H7 (cell line): ENCODE results near the gene MECR. TPM values are rescaled to one million over a fixed set of nuclear protein-coding genes. Genes with fewer than 3 reads are reported as not detected.

Experiments
- DNase-seq: peaks from one replicate; pipeline ENCODE4 v3.0.0; 2012
- H3K27me3 ChIP-seq: 2 replicates; pipeline ENCODE4 v1.6.0; 2011; ENCODE audit warnings: mild to moderate bottlenecking, low read length; ENCODE audit not compliant: control insufficient read depth, insufficient read depth
- H3K36me3 ChIP-seq: replicated peaks from 2 replicates; pipeline ENCODE4 v1.5.1; 2011; ENCODE audit warnings: low read length; ENCODE audit not compliant: control insufficient read depth, insufficient read depth
- H3K4me3 ChIP-seq: 2 replicates; pipeline ENCODE4 v1.5.1; 2011; ENCODE audit warnings: low read depth, mild to moderate bottlenecking, control low read depth, low read length, moderate library complexity; ENCODE audit not compliant: insufficient read depth
- total RNA-seq: library from RNA; depleted of rRNA; stranded (reverse); fragments of >200 nt; shearing (Covaris generic); gene quantifications from 2 replicates; pipeline ENCODE4 v1.2.3, GENCODE V29; 2014; rRNA removed

The MECR gene, protein sequence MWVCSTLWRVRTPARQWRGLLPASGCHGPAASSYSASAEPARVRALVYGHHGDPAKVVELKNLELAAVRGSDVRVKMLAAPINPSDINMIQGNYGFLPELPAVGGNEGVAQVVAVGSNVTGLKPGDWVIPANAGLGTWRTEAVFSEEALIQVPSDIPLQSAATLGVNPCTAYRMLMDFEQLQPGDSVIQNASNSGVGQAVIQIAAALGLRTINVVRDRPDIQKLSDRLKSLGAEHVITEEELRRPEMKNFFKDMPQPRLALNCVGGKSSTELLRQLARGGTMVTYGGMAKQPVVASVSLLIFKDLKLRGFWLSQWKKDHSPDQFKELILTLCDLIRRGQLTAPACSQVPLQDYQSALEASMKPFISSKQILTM
- 62.1 and 71.1 TPM in 2 replicates for total RNA-seq

- Histone ChIP-seq H3K27me3 (peaks cover 11% of the 10 kb centered on the region; the same call in 1 of the 2 replicates), H3K4me3 (peak within 1 kb of the TSS; percentile 95), H3K36me3 (no peaks in the 10 kb centered on the region)
- DNase-seq = peak; percentile 99
Measured at GRCh38 chr1:29230553-29231378, at the start of gene MECR. MECR (minus strand) TSS chr1:29230934; CDS start chr1:29230906, 28 bp downstream.

GRCh38 chr1:29279951-29280391 is 49.2 kb upstream of the MECR start:
- Histone ChIP-seq H3K27me3 (no peaks in the 10 kb centered on the region), H3K36me3 (peaks cover 2% of the 10 kb centered on the region), H3K4me3 (no peak overlapping the region)
- DNase-seq = no peak

DNA sequence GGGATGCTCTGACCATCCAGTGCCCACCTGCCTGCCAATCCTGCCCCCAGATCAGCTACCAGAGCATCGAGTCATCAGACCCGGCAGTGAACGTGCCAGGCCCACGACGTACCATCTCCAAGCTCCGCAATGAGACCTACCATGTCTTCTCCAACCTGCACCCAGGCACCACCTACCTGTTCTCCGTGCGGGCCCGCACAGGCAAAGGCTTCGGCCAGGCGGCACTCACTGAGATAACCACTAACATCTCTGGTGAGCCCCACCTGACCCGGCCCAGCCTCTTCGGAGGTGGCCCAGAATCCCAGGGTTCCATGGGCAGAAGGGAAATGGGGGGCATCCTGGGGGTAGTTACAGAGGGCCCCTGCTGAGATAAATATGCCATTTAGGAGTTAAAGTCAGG is 48.7 kb upstream of the MECR start:
- Histone ChIP-seq H3K36me3 (peaks cover 2% of the 10 kb centered on the region), H3K27me3 (no peaks in the 10 kb centered on the region), H3K4me3 (no peak overlapping the region)
- DNase-seq = no peak

GRCh38 chr1:29278124-29278523 is 47.4 kb upstream of the MECR start:
- Histone ChIP-seq H3K4me3 (no peak overlapping the region), H3K36me3 (peaks cover 2% of the 10 kb centered on the region), H3K27me3 (no peaks in the 10 kb centered on the region)
- no peak for DNase-seq

DNA sequence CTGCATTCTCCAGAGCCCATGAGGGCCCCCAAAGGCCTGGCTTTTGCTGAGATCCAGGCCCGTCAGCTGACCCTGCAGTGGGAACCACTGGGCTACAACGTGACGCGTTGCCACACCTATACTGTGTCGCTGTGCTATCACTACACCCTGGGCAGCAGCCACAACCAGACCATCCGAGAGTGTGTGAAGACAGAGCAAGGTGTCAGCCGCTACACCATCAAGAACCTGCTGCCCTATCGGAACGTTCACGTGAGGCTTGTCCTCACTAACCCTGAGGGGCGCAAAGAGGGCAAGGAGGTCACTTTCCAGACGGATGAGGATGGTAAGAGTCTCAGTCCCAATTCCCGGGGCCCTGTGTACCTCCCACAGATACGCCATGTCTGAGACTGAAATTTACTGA is 44.7 kb upstream of the MECR start:
- peaks cover 2% of the 10 kb centered on the region for H3K36me3 ChIP-seq
- H3K27me3 ChIP-seq = no peaks in the 10 kb centered on the region
- no peak overlapping the region for H3K4me3 ChIP-seq
- DNase-seq = no peak

- H3K4me3 ChIP-seq = no peak overlapping the region
- no peak for DNase-seq
Measured at GRCh38 chr1:29272147-29272907, 41.6 kb upstream of the MECR start.

DNA sequence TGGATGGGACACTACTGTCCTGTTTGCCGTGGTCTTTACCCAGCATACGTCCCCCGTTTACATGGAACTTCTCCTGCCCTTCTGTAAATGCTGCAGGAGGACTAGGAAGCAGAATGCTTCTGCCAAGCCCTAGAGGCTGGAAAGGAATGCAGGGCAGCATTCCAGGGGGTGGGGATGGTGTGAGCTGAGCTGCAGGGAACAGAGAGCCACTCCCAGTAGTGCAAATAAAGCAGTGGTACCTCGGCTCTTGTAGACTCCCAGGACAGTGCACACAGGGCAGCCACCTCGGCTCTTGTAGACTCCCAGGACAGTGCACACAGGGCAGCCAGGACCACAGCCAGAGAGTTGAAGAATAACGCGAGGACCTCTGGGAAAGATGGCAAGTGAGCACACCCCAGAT is 41.0 kb upstream of the MECR start:
- Histone ChIP-seq H3K27me3 (no peaks in the 10 kb centered on the region), H3K4me3 (no peak overlapping the region), H3K36me3 (peaks cover 2% of the 10 kb centered on the region)
- DNase-seq = peak; percentile 86

More at GRCh38 chr1:29272147-29272907, 41.6 kb upstream of the MECR start:
- H3K27me3 ChIP-seq = no peaks in the 10 kb centered on the region
- peaks cover 2% of the 10 kb centered on the region for H3K36me3 ChIP-seq

DNA sequence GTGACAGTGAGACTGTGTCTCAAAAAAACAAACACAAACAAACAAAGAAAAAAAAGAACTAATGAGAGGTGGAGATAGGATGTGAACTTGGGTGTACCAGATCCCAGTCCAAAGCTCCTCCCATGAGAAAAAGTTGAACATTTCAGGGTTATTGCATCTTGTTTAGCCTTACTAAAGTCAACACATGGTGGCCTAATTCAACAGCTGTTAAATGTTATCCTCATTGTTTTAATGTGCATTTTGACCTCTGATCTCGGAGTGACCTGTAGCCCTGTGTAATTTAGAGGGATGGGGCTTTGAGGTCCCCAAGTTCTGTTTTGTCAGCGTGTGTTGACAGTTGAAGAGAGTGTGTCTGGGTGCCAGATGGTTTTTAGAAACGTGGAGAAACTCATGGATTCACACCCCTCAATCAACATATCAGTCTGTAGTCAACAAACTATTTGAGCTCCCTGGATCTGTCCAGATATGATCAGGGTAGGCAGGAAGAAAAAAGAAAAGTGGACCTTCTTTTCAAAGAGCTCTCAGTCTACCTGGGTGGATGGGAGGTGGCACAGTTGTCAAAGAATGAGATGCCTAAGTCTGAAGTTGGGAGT is 40.3 kb upstream of the MECR start:
- H3K27me3 ChIP-seq = no peaks in the 10 kb centered on the region
- DNase-seq = no peak
- H3K4me3 ChIP-seq = no peak overlapping the region
- peaks cover 2% of the 10 kb centered on the region for H3K36me3 ChIP-seq

DNA sequence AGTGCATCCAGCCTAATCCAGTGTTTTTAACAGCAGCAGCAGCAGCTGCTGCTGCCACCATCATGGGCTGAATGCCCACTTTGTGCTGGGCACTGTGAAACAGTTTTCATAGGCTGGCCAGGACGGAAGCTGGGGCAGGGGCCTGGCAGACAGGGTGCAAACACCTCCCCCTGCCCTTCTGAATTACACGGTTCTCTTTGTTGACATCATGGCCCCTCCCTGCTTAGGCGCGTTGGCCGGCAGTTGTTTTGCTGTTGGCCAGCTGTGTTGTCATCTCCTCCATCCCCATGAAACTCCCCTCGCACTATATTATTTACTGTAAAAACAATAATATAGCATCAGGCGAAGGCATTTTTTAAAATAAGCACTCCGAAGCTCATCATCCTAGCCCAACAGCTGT is 38.6 kb upstream of the MECR start:
- no peaks in the 10 kb centered on the region for H3K27me3 ChIP-seq
- no peak for DNase-seq
- H3K36me3 ChIP-seq = no peaks in the 10 kb centered on the region

GRCh38 chr1:29267321-29268070 is 36.8 kb upstream of the MECR start:
- no peak overlapping the region for H3K4me3 ChIP-seq
- no peak for DNase-seq
- no peaks in the 10 kb centered on the region for H3K27me3 ChIP-seq
- no peaks in the 10 kb centered on the region for H3K36me3 ChIP-seq

More for the DNA sequence above, 38.6 kb upstream of the MECR start:
- H3K4me3 ChIP-seq = no peak overlapping the region

DNA sequence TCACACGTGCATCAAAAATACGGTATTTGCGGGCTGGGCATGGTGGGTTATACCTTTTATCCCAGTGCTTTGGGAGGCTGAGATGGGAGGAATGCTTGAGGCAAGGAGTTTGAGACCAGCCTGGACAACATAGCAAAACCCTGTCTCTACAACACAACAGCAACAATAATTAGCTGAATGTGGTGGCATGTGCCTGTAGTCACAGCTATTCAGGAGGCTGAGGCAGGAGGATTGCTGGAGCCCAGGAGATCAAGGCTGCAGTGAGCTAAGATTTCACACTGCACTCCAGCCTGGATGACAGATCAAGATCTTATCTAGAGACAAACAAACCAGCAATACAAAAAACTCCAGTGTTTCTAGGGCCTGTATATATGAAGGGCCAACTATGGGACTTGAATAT is 36.2 kb upstream of the MECR start:
- DNase-seq = no peak
- Histone ChIP-seq H3K36me3 (no peaks in the 10 kb centered on the region), H3K4me3 (no peak overlapping the region), H3K27me3 (no peaks in the 10 kb centered on the region)

DNA sequence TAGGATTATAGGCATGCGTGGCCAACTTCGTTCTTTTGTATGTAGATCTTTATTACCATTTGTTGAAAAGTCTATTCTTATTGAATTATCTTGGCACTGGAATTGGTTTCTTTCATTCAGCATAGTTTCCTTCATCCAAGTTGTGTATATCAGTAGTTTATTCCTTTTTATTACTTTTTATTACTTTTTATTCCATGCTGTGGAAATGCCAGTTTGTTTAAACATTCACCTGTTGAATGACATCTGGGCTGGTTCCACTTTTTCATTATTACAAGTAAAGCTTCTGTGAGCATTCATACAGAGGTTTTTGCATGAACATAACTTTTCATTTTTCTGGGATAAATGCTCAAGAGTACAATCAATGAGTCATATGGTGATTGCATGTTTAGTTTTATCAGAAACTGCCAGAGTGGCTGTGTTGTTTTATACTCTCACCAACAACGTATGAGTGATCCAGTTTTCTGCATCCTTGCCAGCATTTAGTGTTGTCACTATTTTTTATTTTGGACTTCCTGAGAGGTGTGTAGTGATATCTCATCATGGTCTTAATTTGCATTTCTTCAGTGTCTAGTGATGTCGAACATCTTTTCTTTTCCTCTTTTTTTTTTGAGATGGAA is 34.1 kb upstream of the MECR start:
- Histone ChIP-seq H3K27me3 (peaks cover 8% of the 10 kb centered on the region), H3K4me3 (no peak overlapping the region), H3K36me3 (no peaks in the 10 kb centered on the region)
- no peak for DNase-seq

DNA sequence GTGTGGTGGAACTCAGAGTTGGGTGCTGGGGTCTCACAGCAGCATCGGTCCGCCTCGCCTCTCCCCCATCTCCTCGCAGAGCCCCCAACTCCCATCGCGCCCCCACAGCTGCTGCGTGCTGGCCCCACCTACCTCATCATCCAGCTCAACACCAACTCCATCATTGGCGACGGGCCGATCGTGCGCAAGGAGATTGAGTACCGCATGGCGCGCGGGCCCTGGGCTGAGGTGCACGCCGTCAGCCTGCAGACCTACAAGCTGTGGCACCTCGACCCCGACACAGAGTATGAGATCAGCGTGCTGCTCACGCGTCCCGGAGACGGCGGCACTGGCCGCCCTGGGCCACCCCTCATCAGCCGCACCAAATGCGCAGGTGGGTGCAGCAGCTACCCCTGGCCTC is 29.8 kb upstream of the MECR start:
- Histone ChIP-seq H3K4me3 (peak overlapping the region; percentile 71), H3K27me3 (peaks cover 25% of the 10 kb centered on the region), H3K36me3 (no peaks in the 10 kb centered on the region)
- peak; percentile 80 for DNase-seq
